ENCODE results near the gene ARAP3. TPM values are rescaled to one million over a fixed set of nuclear protein-coding genes. Genes with fewer than 3 reads are reported as not detected.

Gene ARAP3
- 6.9 and 7.1 TPM in 2 replicates for total RNA-seq

GRCh38 chr5:141681695-141682641 is at the start of gene ARAP3:
TSS of gene ARAP3 (minus strand) at chr5:141682230. CDS start at chr5:141680486, 1,744 bp downstream.

GRCh38 chr5:141650851-141651727 is 30.9 kb downstream of the ARAP3 start, which contains the start of gene FCHSD1:
TSS of gene FCHSD1 (minus strand) at chr5:141651418. CDS start at chr5:141651368, 50 bp downstream.

GRCh38 chr5:141636413-141637122 is 45.5 kb downstream of the ARAP3 start, which contains the start of the genes HDAC3 and RELL2:
TSS of gene HDAC3 (minus strand) at chr5:141636849. CDS start at chr5:141636790, 59 bp downstream.
TSS of gene RELL2 (plus strand) at chr5:141636997. CDS start at chr5:141638226, 1,229 bp downstream.

GRCh38 chr5:141618804-141619554 is 63.1 kb downstream of the ARAP3 start, which contains the start of gene DIAPH1:
TSS of gene DIAPH1 (minus strand) at chr5:141619000. CDS start at chr5:141618914, 86 bp downstream.

Other genes starting within 250 kb of the ARAP3 start
- 40.8 and 83.1 TPM in 2 replicates for gene PCDHGC3, start 206.3 kb downstream of the ARAP3 start, total RNA-seq
- under 0.01 and 0.18 TPM in 2 replicates for gene PCDHGC4, start 197.2 kb downstream of the ARAP3 start, total RNA-seq
- 0.54 and 0.65 TPM in 2 replicates for gene PCDHGC5, start 193.1 kb downstream of the ARAP3 start, total RNA-seq
- gene DIAPH1, start 63.2 kb downstream of the ARAP3 start, total RNA-seq: 23.6 and 26.7 TPM in 2 replicates
- 46.9 and 54.3 TPM in 2 replicates for gene HDAC3, start 45.4 kb downstream of the ARAP3 start, total RNA-seq
- 2.8 and 5.8 TPM in 2 replicates for gene RELL2, start 45.2 kb downstream of the ARAP3 start, total RNA-seq
- gene FCHSD1, start 30.8 kb downstream of the ARAP3 start, total RNA-seq: 15.3 and 15.7 TPM in 2 replicates
- 14.8 and 18.3 TPM in 2 replicates for gene PCDH1, start 196.2 kb upstream of the ARAP3 start, total RNA-seq
- 46.5 and 66.8 TPM in 2 replicates for gene DELE1, start 241.6 kb upstream of the ARAP3 start, total RNA-seq

Measured in cardiac atrium fibroblast (primary cell).